Panc1 (cell line): Measurements from ENCODE around the gene HCFC1. TPM values are rescaled to one million over a fixed set of nuclear protein-coding genes. Genes with fewer than 3 reads are reported as not detected.
A peak's percentile ranks its signal among the peaks of the same experiment; 100 is the strongest.

Experiments
- ATAC-seq: fragments of 200-7000 bp; cut with Tn5 transposase; 2 replicates; pipeline ENCODE4 v1.9.1; 2020; ENCODE audit warnings: mild to moderate bottlenecking, moderate library complexity
- BruUV-seq: library from RNA; stranded (reverse); fragments of 400-500 nt; replicated peaks from 2 replicates; lab custom pipeline; 2021; lab: Mats Ljungman, UMichigan
- CTCF ChIA-PET: fragments of 300-600 bp; sonication (Branson Sonifier 250); formaldehyde crosslinking; loops from one replicate; lab custom pipeline; 2022; ENCODE audit warnings: antibody characterized with exemption; lab: Charles Lee
- POLR2A ChIA-PET: fragments of 300-600 bp; sonication (Branson Sonifier 250); formaldehyde crosslinking; loops from one replicate; lab custom pipeline; 2022; ENCODE audit warnings: antibody characterized with exemption; lab: Charles Lee
- DNase-seq: peaks from one replicate; pipeline ENCODE4 v3.0.0-alpha.2; 2010; ENCODE audit warnings: low read depth, low spot score
- H3K27ac ChIP-seq: 2 replicates; pipeline ENCODE4 v1.5.1; 2011; ENCODE audit warnings: mild to moderate bottlenecking, low read length, inconsistent platforms
- H3K27me3 ChIP-seq: fragments of 200-500 bp; sonication (Bioruptor generic); 2 replicates; pipeline ENCODE4 v1.6.0; 2014; ENCODE audit warnings: low read length, inconsistent platforms; ENCODE audit not compliant: control insufficient read depth, insufficient read depth
- H3K36me3 ChIP-seq: fragments of 200-500 bp; sonication (Bioruptor generic); 2 replicates; pipeline ENCODE4 v1.5.1; 2014; ENCODE audit warnings: inconsistent platforms, mild to moderate bottlenecking, low read length, moderate library complexity; ENCODE audit not compliant: control insufficient read depth, insufficient read depth
- H3K4me1 ChIP-seq: 2 replicates; pipeline ENCODE4 v1.5.1; 2011; ENCODE audit warnings: inconsistent platforms, mild to moderate bottlenecking, low read length, moderate library complexity; ENCODE audit not compliant: control insufficient read depth, insufficient read depth
- H3K4me3 ChIP-seq, 2 experiments: 2 replicates each; pipeline ENCODE4 v1.5.1; 2011 to 2012; ENCODE audit warnings: low read depth in 2 of 2, low read length in 2 of 2, mild to moderate bottlenecking in 2 of 2, inconsistent platforms in 1 of 2, moderate library complexity in 1 of 2
- H3K9me3 ChIP-seq: fragments of 200-500 bp; sonication (Bioruptor generic); 2 replicates; pipeline ENCODE4 v1.5.1; 2014; ENCODE audit warnings: low read depth, mild to moderate bottlenecking, inconsistent platforms, low read length, moderate library complexity; ENCODE audit not compliant: control insufficient read depth, insufficient read depth
- POLR2AphosphoS5 ChIP-seq: IDR thresholded peaks from 2 replicates; pipeline ENCODE4 v1.6.1; 2012; ENCODE audit warnings: mild to moderate bottlenecking, low read depth, low read length, moderate library complexity
- TCF7L2 ChIP-seq: IDR thresholded peaks from 2 replicates; pipeline ENCODE4 v1.6.1; 2011; ENCODE audit warnings: mild to moderate bottlenecking, low read depth, low read length, inconsistent platforms
- in situ Hi-C: cut with HindIII; loops from 2 replicates; pipeline ENCODE4 v1.10.0; 2016; ENCODE audit warnings: low sequenced_read_pairs, low pct_unique_long_range_greater_than_20kb
- intact Hi-C: fragments of 100-400 bp; cut with micrococcal nuclease; formaldehyde crosslinking; loops from one replicate; pipeline ENCODE4 v1.10.0; 2022; ENCODE audit not compliant: unreplicated experiment
- total RNA-seq: library from RNA; stranded (reverse); gene quantifications from one replicate; pipeline ENCODE4 v1.2.1, GENCODE V29; 2021; ENCODE audit not compliant: unreplicated experiment
- TF ChIP-seq, protein P1 (sequence below): fragments of 450-650 bp; IDR thresholded peaks from 2 replicates; pipeline ENCODE4 v1.5.1; 2017; ENCODE audit warnings: mild to moderate bottlenecking

The HCFC1 gene
- total RNA-seq, 1 experiment from 2014 or later = 113 TPM

DNA sequence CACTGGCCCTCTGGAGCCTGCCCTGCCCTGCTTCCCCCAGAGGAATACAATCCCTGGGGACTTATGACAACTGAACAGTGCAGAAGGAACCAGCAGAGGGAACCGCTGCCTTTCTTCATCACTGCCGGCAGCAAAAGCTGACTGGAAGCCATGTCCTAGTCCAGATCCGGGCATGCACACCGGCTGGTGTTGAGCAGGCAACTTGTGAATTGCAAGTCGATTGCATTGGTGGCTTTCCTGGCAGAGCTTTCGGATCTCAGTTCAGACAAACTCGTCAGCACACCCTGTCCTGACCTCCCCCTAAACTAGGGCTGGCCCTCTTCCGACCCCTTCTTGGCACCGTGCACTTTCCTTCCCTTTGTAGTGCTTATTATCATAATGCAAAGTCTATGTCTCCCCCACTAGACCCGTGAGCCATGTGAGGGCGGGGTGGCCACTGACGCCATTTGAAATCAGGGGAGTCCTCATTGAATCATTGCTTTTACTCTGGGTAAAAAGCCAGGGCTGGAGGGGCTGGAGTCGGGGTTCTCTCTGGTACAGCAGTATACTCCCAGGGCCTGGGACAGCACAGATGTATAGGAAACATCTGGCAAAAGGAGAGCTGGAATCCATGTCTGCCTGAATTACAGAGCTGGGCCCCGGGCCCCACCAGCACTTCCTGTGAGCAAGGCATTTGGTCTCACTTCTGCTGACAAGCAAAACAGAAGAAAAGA, 47.3 kb downstream of the HCFC1 start:
- TF ChIP-seq, protein P1, sequence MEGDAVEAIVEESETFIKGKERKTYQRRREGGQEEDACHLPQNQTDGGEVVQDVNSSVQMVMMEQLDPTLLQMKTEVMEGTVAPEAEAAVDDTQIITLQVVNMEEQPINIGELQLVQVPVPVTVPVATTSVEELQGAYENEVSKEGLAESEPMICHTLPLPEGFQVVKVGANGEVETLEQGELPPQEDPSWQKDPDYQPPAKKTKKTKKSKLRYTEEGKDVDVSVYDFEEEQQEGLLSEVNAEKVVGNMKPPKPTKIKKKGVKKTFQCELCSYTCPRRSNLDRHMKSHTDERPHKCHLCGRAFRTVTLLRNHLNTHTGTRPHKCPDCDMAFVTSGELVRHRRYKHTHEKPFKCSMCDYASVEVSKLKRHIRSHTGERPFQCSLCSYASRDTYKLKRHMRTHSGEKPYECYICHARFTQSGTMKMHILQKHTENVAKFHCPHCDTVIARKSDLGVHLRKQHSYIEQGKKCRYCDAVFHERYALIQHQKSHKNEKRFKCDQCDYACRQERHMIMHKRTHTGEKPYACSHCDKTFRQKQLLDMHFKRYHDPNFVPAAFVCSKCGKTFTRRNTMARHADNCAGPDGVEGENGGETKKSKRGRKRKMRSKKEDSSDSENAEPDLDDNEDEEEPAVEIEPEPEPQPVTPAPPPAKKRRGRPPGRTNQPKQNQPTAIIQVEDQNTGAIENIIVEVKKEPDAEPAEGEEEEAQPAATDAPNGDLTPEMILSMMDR = no peak
- 0 out of 2 replicates have a peak, but pooled peaks have one; percentile 31 for TF ChIP-seq TCF7L2
- Histone ChIP-seq H3K27me3 (no peaks in the 10 kb centered on the region), H3K4me1 (peaks cover 40% of the 10 kb centered on the region), H3K9me3 (no peaks in the 10 kb centered on the region), H3K27ac (peak overlapping the region; percentile 99), H3K36me3 (no peaks in the 10 kb centered on the region; the same call in 1 of the 2 replicates), H3K4me3 (peak overlapping the region; percentile 79 to 95)
- POLR2A ChIA-PET = no interaction called here
- CTCF ChIA-PET = interaction anchor here (0.6 to 5.4 kb wide), 3 partner anchors 19 to 256 kb away, joined by 7 to 45 read pairs (median 9); no protein-coding TSS in a partner anchor
- intact Hi-C loops = loop anchor here (2.0 to 10.0 kb wide), 2 partner anchors 22 to 160 kb away; partner anchors contain the start of gene PLXNB3
- DNase-seq (no peak), ATAC-seq (peak; percentile 7; the same call in 1 of the 2 replicates)
- in situ Hi-C loops = no loop called here
- BruUV-seq = no TSS peak

DNA sequence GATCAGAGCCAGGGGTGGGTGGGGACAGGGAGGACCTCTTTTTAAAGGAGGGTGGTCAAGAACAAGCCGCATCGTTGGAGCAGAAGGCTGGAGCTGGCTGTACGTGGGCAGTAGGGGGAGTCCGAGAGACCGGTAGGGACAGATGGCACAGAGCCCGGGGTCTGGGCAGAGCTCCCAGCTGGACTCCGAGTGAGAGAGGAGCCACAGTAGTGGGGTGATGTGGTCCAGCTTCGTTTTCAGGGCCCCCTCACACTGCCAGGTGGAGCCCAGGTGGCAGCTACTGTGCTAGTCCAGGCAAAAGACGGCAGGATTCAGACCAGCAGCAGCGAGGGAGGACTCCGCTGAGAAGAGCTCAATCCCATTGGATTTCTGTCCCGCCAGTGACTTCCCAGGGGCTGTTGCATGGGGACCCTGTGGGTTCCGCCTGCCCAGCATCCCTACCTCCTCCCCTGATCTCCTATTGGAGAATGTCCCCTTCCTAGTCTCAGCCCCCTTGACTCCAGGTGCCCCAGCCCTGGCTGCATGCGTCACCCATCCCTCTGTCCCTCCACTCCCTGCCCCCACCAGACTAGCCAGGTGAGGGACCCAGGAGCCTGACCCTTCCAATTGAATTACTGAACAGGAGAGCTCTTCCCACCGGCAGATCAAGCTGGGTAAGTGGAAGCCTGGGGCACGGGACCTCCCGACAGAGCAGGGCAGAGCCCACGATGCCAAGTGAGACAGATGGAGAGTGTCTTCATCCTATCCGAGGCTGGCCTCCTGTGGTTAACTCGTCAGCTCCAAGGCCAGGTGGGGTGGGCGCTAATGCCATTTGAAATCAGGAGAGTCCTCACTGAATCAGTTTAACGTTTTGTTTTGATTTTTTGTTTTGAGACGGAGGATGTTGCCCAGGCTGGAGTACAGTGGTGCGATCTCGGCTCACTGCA, 48.4 kb downstream of the HCFC1 start:
- Histone ChIP-seq H3K4me3 (0 out of 4 replicates have a peak overlapping the region, but pooled peaks of 1 of the 2 experiments have one; percentile 4), H3K36me3 (no peaks in the 10 kb centered on the region; the same call in 1 of the 2 replicates), H3K27ac (peak overlapping the region; percentile 99; the same call in 1 of the 2 replicates), H3K9me3 (no peaks in the 10 kb centered on the region), H3K4me1 (peaks cover 37% of the 10 kb centered on the region), H3K27me3 (no peaks in the 10 kb centered on the region)
- POLR2A ChIA-PET = interaction anchor here (0.5 to 1.1 kb wide), 5 partner anchors 8 to 128 kb away, joined by 3 to 9 read pairs (median 4); partner anchors contain the start of gene RENBP
- in situ Hi-C loops = no loop called here
- no peak for DNase-seq
- 0 out of 2 replicates have a peak, but pooled peaks have one; percentile 19 for ATAC-seq
- no TSS peak for BruUV-seq
- intact Hi-C loops = loop anchor here (10.0 kb wide), 1 partner anchor 158 kb away; the partner anchor contains the start of gene PLXNB3
- TF ChIP-seq, protein P1 = no peak
- peak; percentile 36; the same call in 1 of the 2 replicates for TF ChIP-seq POLR2AphosphoS5
- CTCF ChIA-PET = interaction anchor here (0.5 to 5.4 kb wide), 8 partner anchors 13 to 372 kb away, joined by 3 to 45 read pairs (median 4); partner anchors contain the start of gene TEX28
